Vagina (tissue), 2 donors: Measurements from ENCODE around the gene NAV2.

Experiments used
- CTCF ChIP-seq, 3 experiments: fragments of 450-650 bp in 2 of 3; fragments of 200-600 bp in 1 of 3; sonication (generic) in 1 of 3; IDR thresholded peaks; one replicate each; pipeline ENCODE4 v1.5.1; 2017 to 2019; ENCODE audit warnings: antibody characterized with exemption in 3 of 3, mild to moderate bottlenecking in 2 of 3, moderate library complexity in 2 of 3
- POLR2A ChIP-seq, 2 donors: fragments of 450-650 bp; IDR thresholded peaks; one replicate each; pipeline ENCODE4 v1.6.1; 2017; ENCODE audit warnings: antibody characterized with exemption in 2 of 2, mild to moderate bottlenecking in 2 of 2, moderate library complexity in 2 of 2
- POLR2AphosphoS5 ChIP-seq, 2 donors: sonication (generic); formaldehyde crosslinking; IDR thresholded peaks; one replicate each; pipeline ENCODE4 v1.9.0; 2017; ENCODE audit warnings: antibody characterized with exemption in 2 of 2, mild to moderate bottlenecking in 2 of 2, low read depth in 1 of 2; ENCODE audit not compliant: insufficient read depth in 1 of 2

- TF ChIP-seq CTCF (IDR thresholded peaks at IDR 0.05): no peak
- TF ChIP-seq POLR2A (IDR thresholded peaks at IDR 0.05): no peak
- TF ChIP-seq POLR2AphosphoS5 (IDR thresholded peaks at IDR 0.05; ENCODE audit: insufficient read depth in 1 of 2, low read depth in 1 of 2): no peak
These were observed 373.3 kb downstream of the NAV2 start for GRCh38 chr11:20085918-20086317.
